WTC11 (cell line): ENCODE data around the gene MUCL1.

ENCODE experiments used
- ATF1 ChIP-seq: sonication (generic); formaldehyde crosslinking; IDR thresholded peaks from 2 replicates; pipeline ENCODE4 v1.8.1; 2023; ENCODE audit warnings: mild to moderate bottlenecking, moderate library complexity, missing genetic modification reagents
- ATF2 ChIP-seq: sonication (generic); formaldehyde crosslinking; IDR thresholded peaks from 2 replicates; pipeline ENCODE4 v1.8.1; 2022; ENCODE audit warnings: low read depth, missing genetic modification reagents, borderline replicate concordance
- ATF3 ChIP-seq: sonication (generic); formaldehyde crosslinking; conservative IDR thresholded peaks from 2 replicates; pipeline ENCODE4 v1.8.1; 2022; ENCODE audit warnings: mild to moderate bottlenecking, missing genetic modification reagents
- CTCF ChIP-seq: fragments of 200-600 bp; IDR thresholded peaks from 2 replicates; pipeline ENCODE4 v1.8.0; 2022; ENCODE audit warnings: antibody characterized with exemption
- ETV6 ChIP-seq: sonication (generic); formaldehyde crosslinking; IDR thresholded peaks from 2 replicates; pipeline ENCODE4 v1.8.1; 2022; ENCODE audit warnings: mild to moderate bottlenecking, missing genetic modification reagents
- GABPB1 ChIP-seq: sonication (generic); formaldehyde crosslinking; IDR thresholded peaks from 2 replicates; pipeline ENCODE4 v1.8.1; 2023; ENCODE audit warnings: mild to moderate bottlenecking, missing genetic modification reagents
- MAX ChIP-seq: sonication (generic); formaldehyde crosslinking; IDR thresholded peaks from 2 replicates; pipeline ENCODE4 v1.8.0; 2022; ENCODE audit warnings: mild to moderate bottlenecking, missing genetic modification reagents
- SP1 ChIP-seq: sonication (generic); formaldehyde crosslinking; conservative IDR thresholded peaks from 2 replicates; pipeline ENCODE4 v1.8.1; 2022; ENCODE audit warnings: missing genetic modification reagents
- TEAD4 ChIP-seq: sonication (generic); formaldehyde crosslinking; IDR thresholded peaks from 2 replicates; pipeline ENCODE4 v1.8.0; 2022; ENCODE audit warnings: mild to moderate bottlenecking, missing genetic modification reagents
- USF2 ChIP-seq: sonication (generic); formaldehyde crosslinking; IDR thresholded peaks from 2 replicates; pipeline ENCODE4 v1.8.1; 2023; ENCODE audit warnings: mild to moderate bottlenecking, missing genetic modification reagents, moderate library complexity
- ZBTB43 ChIP-seq: sonication (generic); formaldehyde crosslinking; IDR thresholded peaks from 2 replicates; pipeline ENCODE4 v1.8.1; 2023; ENCODE audit warnings: mild to moderate bottlenecking, missing genetic modification reagents
- ZMAT4 ChIP-seq: fragments of 250-450 bp; sonication (Bioruptor Pico); IDR thresholded peaks from 2 replicates; pipeline ENCODE4 v1.9.0; 2021; ENCODE audit warnings: mild to moderate bottlenecking

GRCh38 chr12:54861927-54862326 is 7.6 kb downstream of the MUCL1 start:
- TF ChIP-seq ATF1 (CRISPR knock-in tag) (no peak), ATF3 (CRISPR knock-in tag) (no peak), USF2 (CRISPR knock-in tag) (no peak), ZMAT4 (no peak), CTCF (no peak), ETV6 (no peak), GABPB1 (CRISPR knock-in tag) (no peak), MAX (no peak), TEAD4 (CRISPR knock-in tag) (no peak), ATF2 (CRISPR knock-in tag) (no peak), ZBTB43 (CRISPR knock-in tag) (no peak), SP1 (CRISPR knock-in tag) (no peak)
